ENCODE data around the gene TNP2. TPM values are rescaled to one million over a fixed set of nuclear protein-coding genes. Genes with fewer than 3 reads are reported as not detected.

TNP2 gene
- total and polyA plus RNA-seq, 9 of the 15 experiments (the other 6 are each of a cell fraction or from before 2014, with no cell fraction given), result not detected

- CTCF ChIA-PET (ENCODE audit: low intra/inter-chr PET ratio), result no interaction called here
- no peak overlapping the region for H3K27ac ChIP-seq (ENCODE audit: extremely low read depth, low read depth, low read length)
- H3K9ac ChIP-seq (ENCODE audit: insufficient read depth in 1 of 2, low read depth in 2 of 2, low read length in 2 of 2), result no peak overlapping the region
- FAIRE-seq, result no peak
- no peaks in the 10 kb centered on the region for H3K36me3 ChIP-seq (ENCODE audit: control insufficient read depth, insufficient read depth, low read length)
- H3K4me1 ChIP-seq (replicated peaks in 1 of 2; ENCODE audit: control insufficient read depth in 2 of 2, insufficient read depth in 2 of 2, low read length in 2 of 2), result peaks cover 0 to 5% of the 10 kb centered on the region in 2 experiments; a peak in 3 of 5 replicates
- H3K9me3 ChIP-seq (replicated peaks; ENCODE audit: control insufficient read depth, insufficient read depth, low read depth, low read length), result no peaks in the 10 kb centered on the region
- H3K4me3 ChIP-seq, result no peak overlapping the region
- peaks cover 9 to 40% of the 10 kb centered on the region in 2 experiments for H3K27me3 ChIP-seq (ENCODE audit: control insufficient read depth in 2 of 2, insufficient read depth in 2 of 2, low read length in 2 of 2)
- H3K79me2 ChIP-seq (ENCODE audit: control insufficient read depth, insufficient read depth, low read length), result no peaks in the 10 kb centered on the region
- BruUV-seq (replicated peaks), result no TSS peak
- H4K20me1 ChIP-seq (replicated peaks; ENCODE audit: control insufficient read depth, insufficient read depth, low read length), result no peaks in the 10 kb centered on the region
- no peak for DNase-seq (ENCODE audit: extremely low read depth in 1 of 4, low spot score in 3 of 4)
- POLR2A ChIA-PET, result interaction anchor here (0.6 kb wide), 1 partner anchor 12 kb away, joined by 4 read pairs; no protein-coding TSS in a partner anchor
- H2AFZ ChIP-seq (ENCODE audit: low read depth, low read length), result no peak overlapping the region
- WGBS (ENCODE audit: insufficient coverage, low coverage, missing lambda C conversion rate), result 12% methylated on average over 7 of the region's 7 CpGs
- in situ Hi-C loops (cut with MboI), result no loop called here
- no peak for ATAC-seq
- no peaks in the 10 kb centered on the region for H3K9me1 ChIP-seq (ENCODE audit: control insufficient read depth, insufficient read depth, low read length)
- H3K4me2 ChIP-seq (ENCODE audit: insufficient read depth, low read length), result no peak overlapping the region
- intact Hi-C loops (cut with micrococcal nuclease), result no loop called here
- no peak for TF ChIP-seq MAFG (tag; conservative IDR thresholded peaks at IDR 0.05)
- TF ChIP-seq RNF2 (IDR thresholded peaks at IDR 0.05), result no peak
- no peak for TF ChIP-seq NFE2L1 (tag; IDR thresholded peaks at IDR 0.05; ENCODE audit: borderline replicate concordance, low read depth)
- TF ChIP-seq MAZ (CRISPR knock-in tag; conservative IDR thresholded peaks at IDR 0.05 in 1 of 2, IDR thresholded peaks at IDR 0.05 in 1 of 2), result no peak
- TF ChIP-seq ATF1 (CRISPR knock-in tag; IDR thresholded peaks at IDR 0.05), result no peak
- no peak for TF ChIP-seq ATF1 (tag; IDR thresholded peaks at IDR 0.05)
- TF ChIP-seq ATF3 (IDR thresholded peaks at IDR 0.05), result no peak
- no peak for TF ChIP-seq ATF3 (CRISPR knock-in tag; conservative IDR thresholded peaks at IDR 0.05)
- TF ChIP-seq ZNF639 (CRISPR knock-in tag; conservative IDR thresholded peaks at IDR 0.05 in 1 of 2, IDR thresholded peaks at IDR 0.05 in 1 of 2), result no peak
- TF ChIP-seq FOXO4 (CRISPR knock-in tag; IDR thresholded peaks at IDR 0.05), result no peak
- no peak for TF ChIP-seq GABPB1 (CRISPR knock-in tag; IDR thresholded peaks at IDR 0.05)
- TF ChIP-seq CHAMP1 (IDR thresholded peaks at IDR 0.05), result no peak
- TF ChIP-seq MXD1 (CRISPR knock-in tag; IDR thresholded peaks at IDR 0.05; ENCODE audit: borderline replicate concordance, poor library complexity, severe bottlenecking), result no peak
- TF ChIP-seq ZNF507 (tag; conservative IDR thresholded peaks at IDR 0.05), result no peak
Observed at GRCh38 chr16:11292076-11292748, 23.1 kb upstream of the TNP2 start.

Data from K562 (cell line).